HuH-7 (cell line): ENCODE measurements around the gene SLC35A3.
"Not testable (repeated sequence)": the region's sequence is repeated elsewhere in the genome, so short reads cannot be mapped to it uniquely, and the experiment has no call there.

Source experiments
- DNase-seq: peaks from one replicate; pipeline ENCODE4 v3.0.0; 2011; ENCODE audit warnings: low spot score

Gene SLC35A3

GRCh38 chr1:100035214-100035613 lies 65.4 kb downstream of the SLC35A3 start:
- DNase-seq = no peak

- DNase-seq = no peak
Observed at GRCh38 chr1:100036718-100037655, 67.2 kb downstream of the SLC35A3 start.

- DNase-seq = no peak
Observed at GRCh38 chr1:100037656-100037926, 67.8 kb downstream of the SLC35A3 start.

GRCh38 chr1:100037927-100038659 lies 68.3 kb downstream of the SLC35A3 start:
- peak; percentile 73 for DNase-seq

GRCh38 chr1:100038660-100039287 lies 69.0 kb downstream of the SLC35A3 start:
- peak; percentile 30 for DNase-seq

- DNase-seq = no peak
Observed at GRCh38 chr1:100039591-100039990, 69.8 kb downstream of the SLC35A3 start.

GRCh38 chr1:100045206-100045605 lies 75.4 kb downstream of the SLC35A3 start:
- DNase-seq = no peak

GRCh38 chr1:100047235-100047708 lies 77.5 kb downstream of the SLC35A3 start:
- not testable (repeated sequence) for DNase-seq

GRCh38 chr1:100050139-100050538 lies 80.3 kb downstream of the SLC35A3 start:
- DNase-seq = no peak

- DNase-seq = no peak
Observed at GRCh38 chr1:100051401-100051800, 81.6 kb downstream of the SLC35A3 start.

- DNase-seq = no peak
Observed at GRCh38 chr1:100051893-100052292, 82.1 kb downstream of the SLC35A3 start.

GRCh38 chr1:100053119-100053518 lies 83.3 kb downstream of the SLC35A3 start:
- no peak for DNase-seq

GRCh38 chr1:100053727-100054126 lies 83.9 kb downstream of the SLC35A3 start:
- DNase-seq = no peak

- DNase-seq = no peak
Observed at GRCh38 chr1:100061681-100062080, 91.9 kb downstream of the SLC35A3 start.

- no peak for DNase-seq
Observed at GRCh38 chr1:100065183-100065968, 95.6 kb downstream of the SLC35A3 start.

- DNase-seq = no peak
Observed at GRCh38 chr1:100065969-100066227, 96.1 kb downstream of the SLC35A3 start.

GRCh38 chr1:100070201-100070939 lies 100.6 kb downstream of the SLC35A3 start:
- no peak for DNase-seq

GRCh38 chr1:100073531-100073930 lies 103.7 kb downstream of the SLC35A3 start:
- DNase-seq = no peak

- no peak for DNase-seq
Observed at GRCh38 chr1:100074604-100075395, 105.0 kb downstream of the SLC35A3 start.

GRCh38 chr1:100075773-100076172 lies 106.0 kb downstream of the SLC35A3 start:
- DNase-seq = no peak

GRCh38 chr1:100076319-100076718 lies 106.5 kb downstream of the SLC35A3 start:
- no peak for DNase-seq
